Activated naive CD8-positive, alpha-beta T cell treated with anti-CD3 and anti-CD28 coated beads for 36 hours (primary cell): ENCODE results near the gene UPK3A. TPM values are rescaled to one million over a fixed set of nuclear protein-coding genes. Genes with fewer than 3 reads are reported as not detected.
A peak's percentile ranks its signal among the peaks of the same experiment; 100 is the strongest.
"Not testable (repeated sequence)": the region's sequence is repeated elsewhere in the genome, so short reads cannot be mapped to it uniquely, and the experiment has no call there.

Source experiments
- DNase-seq: peaks from one replicate; pipeline ENCODE4 v3.0.0; 2021
- H3K27ac Mint-ChIP-seq: one replicate; pipeline ENCODE4 v1.8.0; 2022; ENCODE audit warnings: mild to moderate bottlenecking, moderate library complexity, mixed read lengths
- H3K27me3 Mint-ChIP-seq: one replicate; pipeline ENCODE4 v1.8.0; 2022; ENCODE audit warnings: mild to moderate bottlenecking, mixed read lengths
- H3K36me3 Mint-ChIP-seq: one replicate; pipeline ENCODE4 v1.8.0; 2021; ENCODE audit warnings: mild to moderate bottlenecking, mixed read lengths
- H3K4me1 Mint-ChIP-seq: one replicate; pipeline ENCODE4 v1.8.0; 2021; ENCODE audit warnings: mixed read lengths
- H3K4me3 Mint-ChIP-seq: one replicate; pipeline ENCODE4 v1.8.0; 2022; ENCODE audit warnings: mild to moderate bottlenecking, moderate library complexity, mixed read lengths
- H3K9me3 Mint-ChIP-seq: one replicate; pipeline ENCODE4 v1.8.0; 2022; ENCODE audit warnings: mixed read lengths
- total RNA-seq, 2 experiments: library from RNA; stranded (reverse); gene quantifications; one replicate each; pipeline ENCODE4 v1.2.3, GENCODE V29; 2021

The UPK3A gene
- total RNA-seq, 2 experiments from 2014 or later = not detected

- Mint-ChIP-seq H3K4me1 (peaks cover 65% of the 10 kb centered on the region), H3K27ac (peak overlapping the region; percentile 96), H3K9me3 (no peaks in the 10 kb centered on the region), H3K4me3 (peak overlapping the region; percentile 76), H3K36me3 (peaks cover 7% of the 10 kb centered on the region), H3K27me3 (no peaks in the 10 kb centered on the region)
- no peak for DNase-seq
These were observed 34.6 kb downstream of the UPK3A start for GRCh38 chr22:45319324-45319685.

- H3K4me1 Mint-ChIP-seq = peaks cover 54% of the 10 kb centered on the region
These were observed 35.7 kb downstream of the UPK3A start for GRCh38 chr22:45320357-45320976.

GRCh38 chr22:45321827-45322226 is 37.1 kb downstream of the UPK3A start:
- H3K27me3 Mint-ChIP-seq = no peaks in the 10 kb centered on the region
- H3K27ac Mint-ChIP-seq = no peak overlapping the region
- H3K4me1 Mint-ChIP-seq = peaks cover 44% of the 10 kb centered on the region
- no peaks in the 10 kb centered on the region for H3K9me3 Mint-ChIP-seq
- no peak for DNase-seq
- no peak overlapping the region for H3K4me3 Mint-ChIP-seq
- peaks cover 20% of the 10 kb centered on the region for H3K36me3 Mint-ChIP-seq

More at GRCh38 chr22:45320357-45320976, 35.7 kb downstream of the UPK3A start:
- H3K9me3 Mint-ChIP-seq = no peaks in the 10 kb centered on the region
- no peak overlapping the region for H3K4me3 Mint-ChIP-seq
- H3K27ac Mint-ChIP-seq = peak overlapping the region; percentile 96
- H3K36me3 Mint-ChIP-seq = peaks cover 14% of the 10 kb centered on the region
- peak; percentile 7 for DNase-seq
- no peaks in the 10 kb centered on the region for H3K27me3 Mint-ChIP-seq

DNA sequence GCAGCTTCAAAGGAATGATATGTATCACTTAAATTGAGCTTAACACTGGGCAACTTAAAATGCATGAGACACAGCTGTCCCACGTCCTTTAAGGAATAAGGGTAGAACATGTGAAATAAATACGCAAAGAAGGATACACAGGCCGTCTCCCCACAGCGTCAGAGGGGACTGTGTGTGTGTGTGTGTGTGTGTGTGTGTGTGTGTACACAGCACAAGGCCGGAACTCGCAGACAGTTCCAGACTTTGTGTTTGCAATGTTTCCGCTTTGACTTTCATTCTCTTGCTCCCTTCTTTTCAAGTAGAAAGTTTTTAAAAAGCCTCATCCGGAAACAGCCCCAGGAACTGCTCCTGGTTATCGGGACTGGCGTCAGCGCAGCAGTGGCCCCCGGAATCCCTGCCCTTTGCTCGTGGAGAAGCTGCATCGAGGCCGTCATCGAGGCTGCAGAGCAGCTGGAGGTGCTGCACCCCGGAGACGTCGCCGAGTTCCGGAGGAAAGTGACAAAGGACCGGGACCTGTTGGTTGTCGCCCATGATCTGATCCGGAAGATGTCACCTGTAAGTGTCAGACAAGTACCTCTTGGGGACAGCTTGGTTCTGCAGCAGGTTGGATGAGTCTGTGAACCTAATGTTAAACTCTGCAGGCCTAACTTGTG is 38.2 kb downstream of the UPK3A start:
- Mint-ChIP-seq H3K27ac (no peak overlapping the region), H3K4me3 (no peak overlapping the region), H3K36me3 (peaks cover 23% of the 10 kb centered on the region), H3K27me3 (no peaks in the 10 kb centered on the region), H3K4me1 (peaks cover 34% of the 10 kb centered on the region), H3K9me3 (no peaks in the 10 kb centered on the region)
- no peak for DNase-seq

- H3K4me1 Mint-ChIP-seq = peaks cover 28% of the 10 kb centered on the region
- H3K4me3 Mint-ChIP-seq = no peak overlapping the region
- DNase-seq = no peak
These were observed 38.9 kb downstream of the UPK3A start for GRCh38 chr22:45323695-45324094.

DNA sequence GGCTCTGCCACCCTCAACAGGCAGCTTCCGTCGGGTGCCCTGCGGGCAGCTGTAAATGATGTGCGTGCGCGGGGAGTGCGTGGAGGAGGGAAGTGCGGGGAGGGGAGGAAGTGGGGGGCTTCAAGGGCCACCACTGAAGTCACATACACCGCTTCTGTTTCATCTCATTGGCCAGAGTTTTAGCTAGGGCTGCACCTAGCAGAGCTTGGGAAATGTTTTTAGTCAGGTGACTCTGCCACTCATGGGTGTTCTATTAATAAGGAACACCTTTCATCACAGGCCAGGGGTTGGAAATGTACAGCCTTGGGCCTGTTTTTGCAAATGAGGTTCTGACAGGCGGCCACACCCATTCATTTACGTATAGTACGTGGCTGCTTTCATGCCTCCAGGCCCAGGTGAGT is 39.6 kb downstream of the UPK3A start:
- peaks cover 28% of the 10 kb centered on the region for H3K4me1 Mint-ChIP-seq
- H3K27me3 Mint-ChIP-seq = no peaks in the 10 kb centered on the region
- no peak overlapping the region for H3K27ac Mint-ChIP-seq
- no peak overlapping the region for H3K4me3 Mint-ChIP-seq
- DNase-seq = no peak
- H3K36me3 Mint-ChIP-seq = peaks cover 23% of the 10 kb centered on the region
- no peaks in the 10 kb centered on the region for H3K9me3 Mint-ChIP-seq

More at GRCh38 chr22:45323695-45324094, 38.9 kb downstream of the UPK3A start:
- Mint-ChIP-seq H3K9me3 (no peaks in the 10 kb centered on the region), H3K27ac (no peak overlapping the region), H3K36me3 (peaks cover 23% of the 10 kb centered on the region), H3K27me3 (no peaks in the 10 kb centered on the region)

- H3K27ac Mint-ChIP-seq, DNase-seq, H3K4me3 Mint-ChIP-seq, H3K9me3 Mint-ChIP-seq, H3K27me3 Mint-ChIP-seq: not testable (repeated sequence)
- Mint-ChIP-seq H3K4me1 (peaks cover 14% of the 10 kb centered on the region), H3K36me3 (peaks cover 23% of the 10 kb centered on the region)
These were observed 43.5 kb downstream of the UPK3A start for GRCh38 chr22:45328261-45328660.

DNA sequence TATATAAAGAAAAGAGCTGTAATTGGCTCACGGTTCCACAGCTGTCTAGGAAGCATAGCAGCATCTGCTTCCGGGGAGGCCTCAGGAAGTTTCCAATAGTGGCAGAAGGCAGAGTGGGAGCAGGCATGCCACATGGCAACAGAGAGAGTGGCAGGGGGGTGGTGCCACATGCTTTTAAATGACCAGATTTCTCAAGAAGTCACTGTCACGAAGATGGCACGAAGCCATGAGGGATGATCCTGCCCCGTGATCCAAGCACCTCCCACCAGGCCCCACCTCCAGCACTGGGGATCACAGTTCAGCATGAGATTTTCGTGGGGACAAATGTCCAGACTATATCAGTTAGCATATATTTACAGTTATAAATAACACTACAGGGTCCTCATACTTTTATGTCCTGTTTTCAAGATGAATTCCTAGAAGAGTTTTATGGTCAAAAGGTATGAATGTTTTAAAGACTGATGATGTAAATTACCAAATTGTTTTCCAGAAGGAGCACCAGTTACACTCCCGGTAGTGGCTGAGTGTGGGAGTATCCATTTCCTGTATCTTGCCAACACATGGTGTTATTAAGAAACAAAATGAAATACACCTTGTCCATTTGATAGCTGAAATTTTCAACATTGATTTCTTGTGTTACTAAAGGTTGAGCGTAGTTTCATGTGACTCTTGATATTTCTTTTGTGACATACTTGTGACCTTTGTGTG is 44.2 kb downstream of the UPK3A start:
- H3K36me3 Mint-ChIP-seq = peaks cover 19% of the 10 kb centered on the region
- H3K4me1 Mint-ChIP-seq = peaks cover 13% of the 10 kb centered on the region
- H3K27ac Mint-ChIP-seq = peak overlapping the region; percentile 48
- no peaks in the 10 kb centered on the region for H3K9me3 Mint-ChIP-seq
- no peak overlapping the region for H3K4me3 Mint-ChIP-seq
- no peaks in the 10 kb centered on the region for H3K27me3 Mint-ChIP-seq
- no peak for DNase-seq

DNA sequence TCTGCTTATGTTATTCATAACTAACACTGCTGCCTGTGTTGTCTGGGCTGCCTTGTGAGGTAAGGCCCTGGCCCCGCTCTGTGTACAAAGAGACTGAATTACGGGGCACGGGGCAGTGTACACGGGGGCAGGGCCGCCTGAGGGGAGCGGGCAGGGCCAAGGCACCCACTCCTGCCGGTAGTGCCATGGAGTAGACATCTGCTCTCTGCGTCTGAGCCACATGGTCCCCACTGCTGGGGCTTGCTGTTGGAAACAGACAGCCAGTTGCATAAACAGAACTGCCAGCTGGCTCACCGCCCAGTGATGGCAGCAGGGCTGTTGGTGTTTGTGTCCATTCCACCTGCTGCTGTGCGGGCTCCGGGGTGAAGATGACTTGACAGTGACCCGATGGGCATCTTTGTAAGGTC is 44.8 kb downstream of the UPK3A start:
- peak overlapping the region; percentile 48 for H3K27ac Mint-ChIP-seq
- H3K27me3 Mint-ChIP-seq = no peaks in the 10 kb centered on the region
- H3K36me3 Mint-ChIP-seq = peaks cover 15% of the 10 kb centered on the region
- DNase-seq = no peak
- H3K9me3 Mint-ChIP-seq = no peaks in the 10 kb centered on the region
- no peak overlapping the region for H3K4me3 Mint-ChIP-seq
- H3K4me1 Mint-ChIP-seq = peaks cover 13% of the 10 kb centered on the region

GRCh38 chr22:45330548-45330947 is 45.8 kb downstream of the UPK3A start:
- H3K27me3 Mint-ChIP-seq = no peaks in the 10 kb centered on the region
- peaks cover 8% of the 10 kb centered on the region for H3K36me3 Mint-ChIP-seq
- H3K27ac Mint-ChIP-seq = no peak overlapping the region
- H3K4me1 Mint-ChIP-seq = peaks cover 11% of the 10 kb centered on the region
- no peaks in the 10 kb centered on the region for H3K9me3 Mint-ChIP-seq
- H3K4me3 Mint-ChIP-seq = no peak overlapping the region
- no peak for DNase-seq

DNA sequence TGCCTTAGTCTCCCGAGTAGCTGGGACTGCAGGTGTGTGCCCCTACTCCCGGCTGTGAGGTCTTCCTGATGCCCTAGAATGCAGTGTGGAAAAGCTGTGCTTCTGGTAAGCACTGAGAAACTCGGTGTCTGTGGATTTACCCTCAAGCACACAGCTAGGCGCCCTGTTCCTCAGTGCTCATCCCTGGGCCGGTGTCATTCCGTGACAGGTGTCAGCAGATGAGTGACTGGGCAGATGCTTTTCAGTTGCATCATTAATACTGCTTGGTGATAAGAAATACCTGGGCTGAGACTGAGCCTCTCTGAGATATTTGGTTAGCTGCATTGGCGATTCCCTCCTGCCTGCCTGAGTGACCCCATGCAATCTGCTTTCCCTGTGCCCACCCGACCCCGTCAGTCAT is 46.7 kb downstream of the UPK3A start:
- Mint-ChIP-seq H3K4me1 (peaks cover 16% of the 10 kb centered on the region), H3K27me3 (no peaks in the 10 kb centered on the region), H3K27ac (no peak overlapping the region), H3K36me3 (peaks cover 12% of the 10 kb centered on the region), H3K9me3 (no peaks in the 10 kb centered on the region), H3K4me3 (no peak overlapping the region)
- no peak for DNase-seq

- peaks cover 17% of the 10 kb centered on the region for H3K36me3 Mint-ChIP-seq
- DNase-seq = no peak
- H3K4me3 Mint-ChIP-seq = no peak overlapping the region
- no peak overlapping the region for H3K27ac Mint-ChIP-seq
- no peaks in the 10 kb centered on the region for H3K27me3 Mint-ChIP-seq
- peaks cover 21% of the 10 kb centered on the region for H3K4me1 Mint-ChIP-seq
- no peaks in the 10 kb centered on the region for H3K9me3 Mint-ChIP-seq
These were observed 47.3 kb downstream of the UPK3A start for GRCh38 chr22:45332001-45332400.

- Mint-ChIP-seq H3K27ac (no peak overlapping the region), H3K36me3 (peaks cover 28% of the 10 kb centered on the region), H3K27me3 (no peaks in the 10 kb centered on the region), H3K4me3 (no peak overlapping the region), H3K9me3 (no peaks in the 10 kb centered on the region), H3K4me1 (peaks cover 23% of the 10 kb centered on the region)
- no peak for DNase-seq
These were observed 49.3 kb downstream of the UPK3A start for GRCh38 chr22:45334068-45334467.

DNA sequence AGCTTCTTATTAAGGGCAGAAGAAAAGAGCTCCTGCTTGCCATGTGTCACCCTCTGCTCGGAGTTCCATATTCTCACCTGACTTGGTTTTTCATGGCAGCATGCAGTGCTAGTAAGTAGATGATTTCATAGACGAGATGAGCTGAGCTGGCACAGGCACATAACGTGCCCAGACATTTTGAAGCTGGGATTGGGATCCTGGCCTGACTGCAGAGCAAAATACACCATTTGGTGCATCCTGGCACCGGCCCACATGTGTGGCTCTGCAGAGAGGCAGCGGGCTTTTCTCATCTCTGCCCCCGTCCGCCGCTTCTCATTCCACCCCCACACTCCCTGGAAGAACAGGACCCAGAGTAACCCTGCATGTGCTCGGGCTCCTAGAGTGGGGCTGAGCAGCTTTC is 49.8 kb downstream of the UPK3A start:
- no peak overlapping the region for H3K4me3 Mint-ChIP-seq

GRCh38 chr22:45335021-45335818 is 50.5 kb downstream of the UPK3A start:
- no peak overlapping the region for H3K27ac Mint-ChIP-seq

More for the DNA sequence above, 49.8 kb downstream of the UPK3A start:
- Mint-ChIP-seq H3K4me1 (peaks cover 20% of the 10 kb centered on the region), H3K9me3 (no peaks in the 10 kb centered on the region), H3K36me3 (peaks cover 28% of the 10 kb centered on the region), H3K27me3 (no peaks in the 10 kb centered on the region), H3K27ac (no peak overlapping the region)
- DNase-seq = no peak

More at GRCh38 chr22:45335021-45335818, 50.5 kb downstream of the UPK3A start:
- DNase-seq = no peak
- H3K4me3 Mint-ChIP-seq = no peak overlapping the region
- H3K4me1 Mint-ChIP-seq = peaks cover 22% of the 10 kb centered on the region
- H3K9me3 Mint-ChIP-seq = no peaks in the 10 kb centered on the region
- H3K36me3 Mint-ChIP-seq = peaks cover 31% of the 10 kb centered on the region
- no peaks in the 10 kb centered on the region for H3K27me3 Mint-ChIP-seq
